ENCODE results near the gene ANKRD66. TPM values are rescaled to one million over a fixed set of nuclear protein-coding genes. Genes with fewer than 3 reads are reported as not detected.

Gene ANKRD66
- total RNA-seq, 1 donor from 2014 or later: not detected

GRCh38 chr6:46749731-46750130 is 3.0 kb downstream of the ANKRD66 start:
- Mint-ChIP-seq H3K4me1 (ENCODE audit: unreplicated experiment) (no peaks in the 10 kb centered on the region), H3K36me3 (ENCODE audit: unreplicated experiment) (no peaks in the 10 kb centered on the region), H3K27ac (ENCODE audit: unreplicated experiment) (no peak overlapping the region), H3K4me3 (ENCODE audit: unreplicated experiment) (no peak overlapping the region), H3K9me3 (ENCODE audit: unreplicated experiment) (no peaks in the 10 kb centered on the region), H3K27me3 (ENCODE audit: unreplicated experiment) (peaks cover 14% of the 10 kb centered on the region)
- TF ChIP-seq CTCF (IDR thresholded peaks at IDR 0.05): no peak
- no peak for DNase-seq (ENCODE audit: extremely low spot score, unreplicated experiment)

- no peaks in the 10 kb centered on the region for H3K4me1 Mint-ChIP-seq (ENCODE audit: unreplicated experiment)
- H3K27me3 Mint-ChIP-seq (ENCODE audit: unreplicated experiment): peaks cover 3% of the 10 kb centered on the region
- no peak overlapping the region for H3K27ac Mint-ChIP-seq (ENCODE audit: unreplicated experiment)
- H3K4me3 Mint-ChIP-seq (ENCODE audit: unreplicated experiment): no peak overlapping the region
- TF ChIP-seq CTCF (IDR thresholded peaks at IDR 0.05): no peak
- no peak for DNase-seq (ENCODE audit: extremely low spot score, unreplicated experiment)
- H3K36me3 Mint-ChIP-seq (ENCODE audit: unreplicated experiment): no peaks in the 10 kb centered on the region
- no peaks in the 10 kb centered on the region for H3K9me3 Mint-ChIP-seq (ENCODE audit: unreplicated experiment)
These were observed 4.9 kb downstream of the ANKRD66 start for GRCh38 chr6:46751658-46752057.

GRCh38 chr6:46755865-46756264 is 9.1 kb downstream of the ANKRD66 start:
- no peak for TF ChIP-seq CTCF (IDR thresholded peaks at IDR 0.05)
- DNase-seq (ENCODE audit: extremely low spot score, unreplicated experiment): no peak
- H3K4me3 Mint-ChIP-seq (ENCODE audit: unreplicated experiment): no peak overlapping the region
- H3K4me1 Mint-ChIP-seq (ENCODE audit: unreplicated experiment): no peaks in the 10 kb centered on the region
- no peaks in the 10 kb centered on the region for H3K36me3 Mint-ChIP-seq (ENCODE audit: unreplicated experiment)
- no peaks in the 10 kb centered on the region for H3K9me3 Mint-ChIP-seq (ENCODE audit: unreplicated experiment)
- H3K27me3 Mint-ChIP-seq (ENCODE audit: unreplicated experiment): peaks cover 6% of the 10 kb centered on the region
- no peak overlapping the region for H3K27ac Mint-ChIP-seq (ENCODE audit: unreplicated experiment)

GRCh38 chr6:46756469-46757213 is 9.9 kb downstream of the ANKRD66 start:
- Mint-ChIP-seq H3K4me3 (ENCODE audit: unreplicated experiment) (no peak overlapping the region), H3K9me3 (ENCODE audit: unreplicated experiment) (no peaks in the 10 kb centered on the region), H3K4me1 (ENCODE audit: unreplicated experiment) (no peaks in the 10 kb centered on the region), H3K27ac (ENCODE audit: unreplicated experiment) (no peak overlapping the region), H3K36me3 (ENCODE audit: unreplicated experiment) (no peaks in the 10 kb centered on the region), H3K27me3 (ENCODE audit: unreplicated experiment) (peaks cover 6% of the 10 kb centered on the region)
- no peak for TF ChIP-seq CTCF (IDR thresholded peaks at IDR 0.05)
- DNase-seq (ENCODE audit: extremely low spot score, unreplicated experiment): no peak

- H3K4me3 Mint-ChIP-seq (ENCODE audit: unreplicated experiment): no peak overlapping the region
- no peaks in the 10 kb centered on the region for H3K4me1 Mint-ChIP-seq (ENCODE audit: unreplicated experiment)
- DNase-seq (ENCODE audit: extremely low spot score, unreplicated experiment): no peak
- H3K27me3 Mint-ChIP-seq (ENCODE audit: unreplicated experiment): peaks cover 3% of the 10 kb centered on the region
- no peaks in the 10 kb centered on the region for H3K9me3 Mint-ChIP-seq (ENCODE audit: unreplicated experiment)
- no peak for TF ChIP-seq CTCF (IDR thresholded peaks at IDR 0.05)
- no peak overlapping the region for H3K27ac Mint-ChIP-seq (ENCODE audit: unreplicated experiment)
- H3K36me3 Mint-ChIP-seq (ENCODE audit: unreplicated experiment): no peaks in the 10 kb centered on the region
These were observed 10.5 kb downstream of the ANKRD66 start for GRCh38 chr6:46757214-46757596.
